Fibroblast of skin of scalp (primary cell): Measurements from ENCODE around the gene MARF1.
A peak's percentile ranks its signal among the peaks of the same experiment; 100 is the strongest.
"Not testable (repeated sequence)": the region's sequence is repeated elsewhere in the genome, so short reads cannot be mapped to it uniquely, and the experiment has no call there.

ENCODE experiments used
- DNase-seq: peaks from one replicate; pipeline ENCODE4 v3.0.0-alpha.2; 2013

MARF1 gene

GRCh38 chr16:15572329-15573001, 70.5 kb downstream of the MARF1 start:
- DNase-seq: peak; percentile 58

GRCh38 chr16:15571557-15571956, 71.4 kb downstream of the MARF1 start:
- no peak for DNase-seq

- DNase-seq: not testable (repeated sequence)
These were observed 72.3 kb downstream of the MARF1 start for GRCh38 chr16:15570666-15571065.

- no peak for DNase-seq
These were observed 75.1 kb downstream of the MARF1 start for GRCh38 chr16:15567823-15568222.

GRCh38 chr16:15566095-15566494, 76.9 kb downstream of the MARF1 start:
- DNase-seq: no peak

- DNase-seq: no peak
These were observed 78.2 kb downstream of the MARF1 start for GRCh38 chr16:15564604-15565339.

- DNase-seq: no peak
These were observed 83.8 kb downstream of the MARF1 start for GRCh38 chr16:15559176-15559575.

GRCh38 chr16:15557258-15557657, 85.7 kb downstream of the MARF1 start:
- no peak for DNase-seq

GRCh38 chr16:15556130-15556529, 86.8 kb downstream of the MARF1 start:
- no peak for DNase-seq

- DNase-seq: no peak
These were observed 89.5 kb downstream of the MARF1 start for GRCh38 chr16:15553313-15554088.

GRCh38 chr16:15552507-15552906, 90.4 kb downstream of the MARF1 start:
- no peak for DNase-seq

GRCh38 chr16:15548482-15548891, 94.5 kb downstream of the MARF1 start:
- peak; percentile 47 for DNase-seq

- DNase-seq: no peak
These were observed 95.2 kb downstream of the MARF1 start for GRCh38 chr16:15547768-15548096.

GRCh38 chr16:15547072-15547767, 95.7 kb downstream of the MARF1 start:
- not testable (repeated sequence) for DNase-seq

GRCh38 chr16:15545544-15545943, 97.4 kb downstream of the MARF1 start:
- no peak for DNase-seq

GRCh38 chr16:15544405-15544804, 98.5 kb downstream of the MARF1 start:
- no peak for DNase-seq
